ENCODE data around the gene THRA. TPM values are rescaled to one million over a fixed set of nuclear protein-coding genes. Genes with fewer than 3 reads are reported as not detected.
A peak's percentile ranks its signal among the peaks of the same experiment; 100 is the strongest.

The THRA gene
- total and polyA plus RNA-seq, 2 of the 8 experiments (the other 6 are each of a cell fraction or from before 2014, with no cell fraction given), result 6.4 to 10.2 TPM

DNA sequence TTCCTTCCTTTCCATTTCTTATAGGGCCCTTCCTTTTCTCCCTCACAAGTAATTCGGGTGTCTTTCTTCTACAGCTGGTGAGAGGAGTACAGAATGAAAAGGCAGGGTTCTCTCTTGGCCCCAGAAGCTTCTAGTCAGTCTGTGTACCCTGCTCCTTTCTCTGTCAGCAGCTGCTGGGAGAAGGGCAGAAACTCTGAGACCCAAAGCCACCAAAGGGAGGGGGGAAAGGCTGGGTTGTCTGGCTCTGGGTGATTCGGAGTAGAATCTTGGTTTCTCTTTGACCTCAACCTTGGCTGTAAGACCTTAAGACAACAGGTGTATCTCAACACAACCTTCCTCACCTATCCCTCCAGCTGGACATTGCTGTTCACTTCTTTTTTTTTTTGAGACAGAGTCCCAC lies 40.9 kb downstream of the THRA start:
- Histone ChIP-seq H3K9me3 (ENCODE audit: insufficient read depth in 2 of 2, low read depth in 1 of 2, low read length in 1 of 2) (peaks cover 0 to 6% of the 10 kb centered on the region in 2 experiments; a peak in 1 of 4 replicates), H2BK20ac (ENCODE audit: low read length) (peak overlapping the region; percentile 80; the same call in 1 of the 2 replicates), H3K4ac (replicated peaks; ENCODE audit: insufficient read length, low read depth, low read length) (no peak overlapping the region), H3K23me2 (ENCODE audit: low read depth, low read length) (peaks cover 9% of the 10 kb centered on the region; the same call in 1 of the 2 replicates), H2AK5ac (ENCODE audit: low read depth, low read length) (peak overlapping the region; percentile 70; the same call in 1 of the 2 replicates), H3K14ac (ENCODE audit: insufficient read length) (no peak overlapping the region), H3K23ac (ENCODE audit: insufficient read length) (no peak overlapping the region), H4K91ac (replicated peaks; ENCODE audit: insufficient read length, low read length) (no peak overlapping the region), H3K4me2 (ENCODE audit: insufficient read depth in 1 of 2, low read depth in 2 of 2, low read length in 2 of 2) (peak overlapping the region in 1 of 2 experiments; percentile 26; a peak in 1 of 4 replicates), H3K9ac (replicated peaks in 1 of 4; ENCODE audit: extremely low read depth in 1 of 4, low read depth in 3 of 4, low read length in 3 of 4) (no peak overlapping the region), H3K27ac (ENCODE audit: low read depth, low read length) (no peak overlapping the region), H2AFZ (ENCODE audit: low read length) (no peak overlapping the region), H3K79me2 (ENCODE audit: control insufficient read depth in 1 of 2, insufficient read depth in 2 of 2, low read length in 2 of 2) (no peaks in the 10 kb centered on the region), H3K4me1 (replicated peaks in 1 of 4; ENCODE audit: control insufficient read depth in 3 of 4, insufficient read depth in 4 of 4, low read length in 3 of 4) (peaks cover 18 to 50% (median 36%) of the 10 kb centered on the region in 4 experiments), H3K18ac (ENCODE audit: extremely low read depth, low read length) (peak overlapping the region; percentile 93; the same call in 1 of the 2 replicates), H4K20me1 (replicated peaks in 1 of 2; ENCODE audit: control insufficient read depth in 1 of 2, insufficient read depth in 2 of 2, low read length in 2 of 2) (no peaks in the 10 kb centered on the region), H4K5ac (ENCODE audit: insufficient read length, low read depth, low read length) (no peak overlapping the region), H2BK5ac (ENCODE audit: low read depth, low read length) (0 out of 2 replicates have a peak overlapping the region, but pooled peaks have one; percentile 6), H3K56ac (replicated peaks; ENCODE audit: insufficient read length, low read depth, low read length) (no peak overlapping the region), H3K79me1 (ENCODE audit: low read depth, low read length) (no peaks in the 10 kb centered on the region), H2BK120ac (replicated peaks; ENCODE audit: low read depth, low read length) (no peak overlapping the region), H4K8ac (ENCODE audit: extremely low read depth, insufficient read depth, low read length) (no peak overlapping the region), H3K27me3 (replicated peaks in 1 of 4; ENCODE audit: control insufficient read depth in 3 of 4, extremely low read depth in 1 of 4, insufficient read depth in 3 of 4, low read length in 3 of 4) (peaks cover 6 to 39% (median 32%) of the 10 kb centered on the region in 4 experiments), H3K4me3 (ENCODE audit: extremely low read depth in 1 of 4, insufficient read depth in 2 of 4, low read depth in 3 of 4, low read length in 4 of 4) (no peak overlapping the region), H2BK12ac (ENCODE audit: low read depth, low read length) (peak overlapping the region; percentile 86; the same call in 1 of the 2 replicates), H3K36me3 (ENCODE audit: control insufficient read depth in 2 of 4, insufficient read depth in 4 of 4, low read length in 3 of 4) (no peaks in the 10 kb centered on the region), H2BK15ac (ENCODE audit: low read length) (0 out of 2 replicates have a peak overlapping the region, but pooled peaks have one; percentile 29)
- DNase-seq (ENCODE audit: low read depth in 1 of 2, low spot score in 2 of 2), result no peak
- no peak for TF ChIP-seq BCL11A (IDR thresholded peaks at IDR 0.05; ENCODE audit: low read depth in 2 of 2, low read length in 2 of 2)
- TF ChIP-seq, protein P1, sequence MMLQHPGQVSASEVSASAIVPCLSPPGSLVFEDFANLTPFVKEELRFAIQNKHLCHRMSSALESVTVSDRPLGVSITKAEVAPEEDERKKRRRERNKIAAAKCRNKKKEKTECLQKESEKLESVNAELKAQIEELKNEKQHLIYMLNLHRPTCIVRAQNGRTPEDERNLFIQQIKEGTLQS (IDR thresholded peaks at IDR 0.05; ENCODE audit: insufficient read depth, low read depth, low read length), result no peak
- TF ChIP-seq BACH1 (IDR thresholded peaks at IDR 0.05; ENCODE audit: low read length), result no peak
- TF ChIP-seq SUZ12 (IDR thresholded peaks at IDR 0.05; ENCODE audit: low read length), result no peak
- no peak for TF ChIP-seq CEBPB (IDR thresholded peaks at IDR 0.05; ENCODE audit: low read depth, low read length)
- no peak for TF ChIP-seq RAD21 (IDR thresholded peaks at IDR 0.05 in 1 of 2, conservative IDR thresholded peaks at IDR 0.05 in 1 of 2; ENCODE audit: low read depth in 2 of 2, low read length in 2 of 2)
- TF ChIP-seq TEAD4 (IDR thresholded peaks at IDR 0.05; ENCODE audit: low read depth, low read length), result no peak
- no peak for TF ChIP-seq CHD1 (IDR thresholded peaks at IDR 0.05; ENCODE audit: low read depth, low read length)
- no peak for TF ChIP-seq EP300 (IDR thresholded peaks at IDR 0.05; ENCODE audit: borderline replicate concordance in 1 of 2, low read depth in 2 of 2, low read length in 2 of 2)
- FAIRE-seq, result no peak
- 72% methylated on average over 2 of the region's 2 CpGs; no CpG with 5 or more reads in 1 of the 2 experiments for WGBS, 2 experiments (ENCODE audit: extremely low coverage in 1 of 2, insufficient coverage in 1 of 2, insufficient read length in 1 of 2, insufficient replicate concordance in 2 of 2, low coverage in 1 of 2, low lambda C conversion rate in 2 of 2, missing lambda C conversion rate in 1 of 2)
- ChIA-PET CTCF (ENCODE audit: partially characterized antibody) (interaction anchor here (1.0 to 7.6 kb wide), 11 partner anchors 8 to 77 kb away, joined by 3 to 110 read pairs (median 6); no protein-coding TSS in a partner anchor), POLR2A (ENCODE audit: partially characterized antibody) (interaction anchor here (0.9 to 20.8 kb wide), 7 partner anchors 9 to 50 kb away, joined by 3 to 399 read pairs (median 5); partner anchors contain the start of genes CASC3, MED24 and MSL1)

Data from H1 (cell line).